HG03378 (cell line): Measurements from ENCODE around the gene PCDHGA8.
"Not testable (repeated sequence)": the region's sequence is repeated elsewhere in the genome, so short reads cannot be mapped to it uniquely, and the experiment has no call there.

Experiments
- ATAC-seq: cut with Tn5 transposase; IDR thresholded peaks from one replicate; pipeline ENCODE4 v1.9.1; 2021; ENCODE audit warnings: mild to moderate bottlenecking, moderate library complexity; ENCODE audit not compliant: unreplicated experiment

The PCDHGA8 gene

DNA sequence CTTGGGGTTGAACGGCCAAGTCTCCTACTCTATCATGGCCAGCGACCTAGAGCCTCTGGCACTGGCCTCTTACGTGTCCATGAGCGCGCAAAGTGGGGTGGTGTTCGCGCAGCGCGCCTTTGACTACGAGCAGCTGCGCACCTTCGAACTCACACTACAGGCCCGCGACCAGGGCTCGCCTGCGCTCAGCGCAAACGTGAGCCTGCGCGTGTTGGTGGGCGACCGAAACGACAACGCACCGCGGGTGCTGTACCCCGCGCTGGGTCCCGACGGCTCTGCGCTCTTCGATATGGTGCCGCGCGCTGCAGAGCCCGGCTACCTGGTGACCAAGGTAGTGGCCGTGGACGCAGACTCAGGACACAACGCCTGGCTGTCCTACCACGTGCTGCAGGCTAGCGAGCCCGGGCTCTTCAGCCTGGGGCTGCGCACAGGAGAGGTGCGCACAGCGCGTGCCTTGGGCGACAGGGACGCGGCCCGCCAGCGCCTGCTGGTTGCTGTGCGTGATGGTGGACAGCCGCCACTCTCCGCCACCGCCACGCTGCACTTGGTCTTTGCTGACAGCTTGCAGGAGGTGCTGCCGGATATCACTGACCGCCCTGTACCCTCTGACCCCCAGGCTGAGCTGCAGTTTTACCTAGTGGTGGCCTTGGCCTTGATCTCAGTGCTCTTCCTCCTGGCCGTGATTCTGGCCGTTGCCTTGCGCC lies 7.3 kb downstream of the PCDHGA8 start:
- ATAC-seq: no peak

DNA sequence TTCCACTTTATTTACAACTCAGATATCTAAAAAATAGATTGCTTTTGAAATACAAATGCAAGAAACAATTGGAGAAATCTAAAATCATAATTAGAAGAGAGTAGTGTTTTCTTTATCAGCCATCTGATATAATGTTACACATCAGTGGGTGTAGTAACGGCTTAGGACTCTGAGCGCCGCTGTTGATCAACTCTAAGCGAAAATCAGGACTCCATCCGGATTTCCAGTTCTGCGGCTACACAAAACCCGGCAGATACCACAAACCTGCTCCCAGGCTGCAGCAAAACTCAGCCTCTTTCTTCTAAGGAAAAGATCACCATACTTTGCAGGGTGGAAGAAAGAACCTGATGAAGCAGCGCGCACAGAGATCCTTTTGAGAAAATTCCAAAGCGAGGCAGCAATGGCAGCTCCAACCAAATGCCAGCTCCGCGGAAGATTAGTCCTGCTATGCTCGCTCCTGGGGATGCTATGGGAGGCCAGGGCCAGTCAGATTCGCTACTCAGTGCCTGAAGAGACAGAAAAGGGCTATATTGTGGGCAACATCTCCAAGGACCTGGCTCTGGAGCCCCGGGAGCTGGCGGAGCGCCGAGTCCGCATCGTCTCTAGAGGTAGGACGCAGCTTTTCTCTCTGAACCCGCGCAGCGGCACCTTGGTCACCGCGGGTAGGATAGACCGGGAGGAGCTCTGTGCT lies 10.3 kb downstream of the PCDHGA8 start, which contains the start of gene PCDHGA9:
PCDHGA9 (plus strand) TSS at position 226 of the 691 bp plus-strand sequence; CDS start at position 401, 175 bp downstream.
- ATAC-seq: no peak

GRCh38 chr5:141403387-141403786 lies 11.0 kb downstream of the PCDHGA8 start:
- ATAC-seq: no peak

DNA sequence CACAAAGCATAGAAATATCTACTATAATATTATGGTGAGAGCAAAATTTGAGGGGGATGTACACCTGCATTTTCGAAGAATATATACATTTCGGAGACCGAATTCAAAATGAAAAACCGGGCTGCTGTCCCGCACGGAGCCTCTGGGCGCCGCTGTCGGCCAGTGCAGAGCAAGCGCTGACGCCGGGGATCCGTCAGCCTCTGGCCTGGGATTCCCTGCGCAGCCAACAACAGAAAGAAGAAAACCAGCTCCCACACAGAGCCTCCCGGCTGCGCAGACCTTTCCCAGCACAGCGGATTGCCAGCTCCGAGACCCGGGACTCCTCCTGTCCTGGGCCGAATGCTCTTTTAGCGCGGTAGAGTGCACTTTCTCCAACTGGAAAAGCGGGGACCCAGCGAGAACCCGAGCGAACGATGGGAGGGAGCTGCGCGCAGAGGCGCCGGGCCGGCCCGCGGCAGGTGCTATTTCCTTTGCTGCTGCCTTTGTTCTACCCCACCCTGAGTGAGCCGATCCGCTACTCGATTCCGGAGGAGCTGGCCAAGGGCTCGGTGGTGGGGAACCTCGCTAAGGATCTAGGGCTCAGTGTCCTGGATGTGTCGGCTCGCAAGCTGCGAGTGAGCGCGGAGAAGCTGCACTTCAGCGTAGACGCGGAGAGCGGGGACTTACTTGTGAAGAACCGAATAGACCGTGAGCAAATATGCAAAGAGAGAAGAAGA lies 15.5 kb downstream of the PCDHGA8 start, which contains the start of gene PCDHGB6:
PCDHGB6 (plus strand) TSS at position 232 of the 716 bp plus-strand sequence; CDS start at position 414, 182 bp downstream.
- not testable (repeated sequence) for ATAC-seq

DNA sequence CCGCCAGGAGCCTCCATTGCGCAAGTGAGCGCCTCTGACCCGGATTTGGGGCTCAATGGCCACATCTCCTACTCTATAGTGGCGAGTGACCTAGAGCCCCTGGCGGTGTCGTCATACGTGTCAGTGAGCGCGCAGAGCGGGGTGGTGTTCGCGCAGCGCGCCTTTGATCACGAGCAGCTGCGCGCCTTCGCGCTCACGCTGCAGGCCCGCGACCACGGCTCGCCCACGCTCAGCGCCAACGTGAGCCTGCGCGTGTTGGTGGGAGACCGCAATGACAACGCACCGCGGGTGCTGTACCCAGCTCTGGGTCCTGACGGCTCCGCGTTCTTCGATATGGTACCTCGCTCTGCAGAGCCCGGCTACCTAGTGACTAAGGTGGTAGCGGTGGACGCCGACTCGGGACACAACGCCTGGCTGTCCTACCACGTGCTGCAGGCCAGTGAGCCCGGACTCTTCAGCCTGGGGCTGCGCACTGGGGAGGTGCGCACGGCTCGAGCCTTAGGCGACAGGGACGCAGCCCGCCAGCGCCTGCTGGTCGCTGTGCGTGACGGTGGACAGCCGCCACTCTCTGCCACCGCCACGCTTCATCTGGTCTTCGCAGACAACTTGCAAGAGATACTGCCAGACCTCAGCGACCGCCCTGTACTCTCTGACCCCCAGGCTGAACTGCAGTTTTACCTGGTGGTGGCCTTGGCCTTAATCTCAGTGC lies 17.3 kb downstream of the PCDHGA8 start:
- ATAC-seq: no peak

- ATAC-seq: no peak
Measured at GRCh38 chr5:141411575-141411974, 19.1 kb downstream of the PCDHGA8 start.

DNA sequence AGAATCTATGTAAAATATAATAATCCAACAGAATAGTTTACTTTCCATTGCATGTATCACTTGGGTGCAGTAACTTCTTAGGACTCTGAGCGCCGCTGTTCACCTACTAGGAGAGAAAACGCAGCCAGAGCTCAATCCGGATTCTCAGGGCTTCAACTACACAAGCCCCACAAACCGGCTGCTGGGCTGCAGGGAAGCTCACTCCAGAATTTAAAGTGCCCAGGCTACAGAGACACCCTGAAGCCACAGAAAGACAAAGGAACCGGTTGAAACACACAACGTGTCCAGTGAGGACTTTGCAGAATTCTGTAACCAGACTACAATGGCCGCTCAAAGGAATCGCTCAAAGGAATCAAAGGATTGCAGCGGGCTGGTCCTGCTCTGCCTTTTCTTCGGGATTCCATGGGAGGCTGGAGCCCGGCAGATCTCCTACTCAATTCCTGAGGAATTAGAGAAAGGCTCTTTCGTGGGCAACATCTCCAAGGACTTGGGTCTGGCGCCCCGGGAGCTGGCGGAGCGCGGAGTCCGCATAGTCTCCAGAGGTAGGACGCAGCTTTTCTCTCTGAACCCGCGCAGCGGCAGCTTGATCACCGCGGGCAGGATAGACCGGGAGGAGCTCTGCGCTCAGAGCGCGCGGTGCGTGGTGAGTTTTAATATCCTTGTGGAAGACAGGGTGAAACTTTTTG lies 20.6 kb downstream of the PCDHGA8 start, which contains the start of gene PCDHGA10:
PCDHGA10 (plus strand) TSS at position 134 of the 686 bp plus-strand sequence; CDS start at position 323, 189 bp downstream.
- ATAC-seq: peak; percentile 70

DNA sequence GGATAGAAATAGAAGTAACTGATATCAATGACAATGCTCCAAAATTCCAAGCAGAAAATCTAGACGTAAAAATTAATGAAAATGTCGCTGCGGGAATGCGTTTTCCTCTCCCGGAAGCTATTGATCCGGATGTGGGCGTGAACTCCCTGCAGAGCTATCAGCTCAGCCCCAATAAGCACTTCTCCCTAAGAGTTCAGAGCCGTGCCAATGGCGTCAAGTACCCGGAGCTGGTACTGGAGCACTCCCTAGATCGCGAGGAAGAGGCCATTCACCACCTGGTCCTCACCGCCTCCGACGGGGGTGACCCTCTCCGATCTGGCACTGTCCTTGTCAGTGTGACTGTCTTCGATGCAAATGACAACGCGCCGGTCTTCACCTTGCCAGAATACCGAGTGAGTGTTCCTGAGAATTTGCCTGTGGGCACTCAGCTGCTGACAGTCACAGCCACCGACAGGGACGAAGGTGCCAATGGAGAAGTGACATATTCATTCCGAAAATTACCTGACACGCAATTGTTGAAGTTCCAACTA lies 21.2 kb downstream of the PCDHGA8 start:
- ATAC-seq: no peak

GRCh38 chr5:141414548-141415274 lies 22.3 kb downstream of the PCDHGA8 start:
- ATAC-seq: not testable (repeated sequence)

- ATAC-seq: not testable (repeated sequence)
Measured at GRCh38 chr5:141415275-141415618, 22.8 kb downstream of the PCDHGA8 start.

GRCh38 chr5:141417494-141418172 lies 25.2 kb downstream of the PCDHGA8 start, which contains the start of gene PCDHGB7:
Gene PCDHGB7, plus strand, starts transcription at chr5:141417677. Its CDS starts 183 bp downstream, at chr5:141417860.
- peak; percentile 71 for ATAC-seq

DNA sequence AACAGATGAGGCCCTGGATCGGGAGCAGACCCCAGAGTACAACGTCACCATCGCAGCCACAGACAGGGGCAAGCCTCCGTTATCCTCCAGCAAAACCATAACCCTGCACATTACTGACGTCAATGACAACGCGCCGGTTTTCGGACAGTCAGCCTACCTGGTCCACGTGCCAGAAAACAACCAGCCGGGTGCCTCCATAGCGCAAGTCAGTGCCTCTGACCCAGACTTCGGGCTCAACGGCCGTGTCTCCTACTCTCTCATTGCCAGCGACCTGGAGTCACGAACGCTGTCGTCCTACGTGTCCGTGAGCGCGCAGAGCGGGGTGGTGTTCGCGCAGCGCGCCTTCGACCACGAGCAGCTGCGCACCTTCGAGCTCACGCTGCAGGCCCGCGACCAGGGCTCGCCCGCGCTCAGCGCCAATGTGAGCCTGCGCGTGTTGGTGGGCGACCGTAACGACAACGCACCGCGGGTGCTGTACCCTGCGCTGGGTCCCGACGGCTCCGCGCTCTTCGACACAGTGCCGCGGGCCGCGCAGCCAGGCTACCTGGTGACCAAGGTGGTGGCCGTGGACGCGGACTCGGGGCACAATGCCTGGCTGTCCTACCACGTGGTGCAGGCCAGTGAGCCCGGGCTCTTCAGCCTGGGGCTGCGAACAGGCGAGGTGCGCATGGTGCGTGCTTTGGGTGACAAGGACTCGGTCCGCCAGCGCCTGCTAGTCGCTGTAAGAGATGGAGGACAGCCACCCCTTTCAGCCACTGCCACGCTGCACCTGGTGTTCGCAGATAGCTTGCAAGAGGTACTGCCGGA lies 26.8 kb downstream of the PCDHGA8 start:
- ATAC-seq: no peak

GRCh38 chr5:141420855-141421488 lies 28.5 kb downstream of the PCDHGA8 start, which contains the start of gene PCDHGA11:
Gene PCDHGA11, plus strand, starts transcription at chr5:141421051. Its CDS starts 177 bp downstream, at chr5:141421228.
- ATAC-seq: peak; percentile 50

GRCh38 chr5:141421489-141421855 lies 29.0 kb downstream of the PCDHGA8 start:
- no peak for ATAC-seq

GRCh38 chr5:141422742-141423291 lies 30.4 kb downstream of the PCDHGA8 start:
- ATAC-seq: no peak

- no peak for ATAC-seq
Measured at GRCh38 chr5:141427783-141428426, 35.5 kb downstream of the PCDHGA8 start.
